Lower lobe of right lung (tissue), 2 donors: Measurements from ENCODE around the gene NSD2. TPM values are rescaled to one million over a fixed set of nuclear protein-coding genes. Genes with fewer than 3 reads are reported as not detected.
"Not testable (repeated sequence)": the region's sequence is repeated elsewhere in the genome, so short reads cannot be mapped to it uniquely, and the experiment has no call there.

ENCODE experiments used
- ATAC-seq, 2 donors: fragments of 200-7000 bp; cut with Tn5 transposase; one replicate each; pipeline ENCODE4 v1.9.1; 2020 to 2022; ENCODE audit warnings: mild to moderate bottlenecking in 2 of 2, moderate library complexity in 2 of 2
- DNase-seq: peaks from one replicate; pipeline ENCODE4 v3.0.0-alpha.2; 2020
- H3K27ac ChIP-seq: fragments of 200-600 bp; one replicate; pipeline ENCODE4 v1.8.0; 2022
- H3K27me3 ChIP-seq: fragments of 200-600 bp; one replicate; pipeline ENCODE4 v1.8.0; 2022; ENCODE audit warnings: low read depth
- H3K36me3 ChIP-seq: fragments of 200-600 bp; one replicate; pipeline ENCODE4 v1.8.0; 2022; ENCODE audit warnings: mild to moderate bottlenecking
- H3K4me1 ChIP-seq: fragments of 200-600 bp; one replicate; pipeline ENCODE4 v1.8.0; 2022
- H3K4me3 ChIP-seq: fragments of 200-600 bp; one replicate; pipeline ENCODE4 v1.8.0; 2022; ENCODE audit warnings: mild to moderate bottlenecking
- H3K9me3 ChIP-seq: fragments of 200-600 bp; one replicate; pipeline ENCODE4 v1.8.0; 2022
- intact Hi-C: fragments of 100-400 bp; cut with DNase I; formaldehyde crosslinking; loops from one replicate; pipeline ENCODE4 v1.11.0; 2022
- total RNA-seq: library from RNA; stranded (reverse); fragmentation: NEBNext Ultra II Directional; extraction: Animal tissue kit (Norgen Biotek cat#: 25700); gene quantifications from one replicate; pipeline ENCODE4 v1.2.1, GENCODE V29; 2021
- TF ChIP-seq, protein P1 (sequence below): fragments of 200-600 bp; IDR thresholded peaks from one replicate; pipeline ENCODE4 v1.8.0; 2022; ENCODE audit warnings: antibody characterized with exemption, mild to moderate bottlenecking
- donor health status: DM: no; HTN: yes; CAD: no; lungs with severe emphysema.

NSD2 gene
- total RNA-seq, 1 donor from 2014 or later: 52.9 TPM

DNA sequence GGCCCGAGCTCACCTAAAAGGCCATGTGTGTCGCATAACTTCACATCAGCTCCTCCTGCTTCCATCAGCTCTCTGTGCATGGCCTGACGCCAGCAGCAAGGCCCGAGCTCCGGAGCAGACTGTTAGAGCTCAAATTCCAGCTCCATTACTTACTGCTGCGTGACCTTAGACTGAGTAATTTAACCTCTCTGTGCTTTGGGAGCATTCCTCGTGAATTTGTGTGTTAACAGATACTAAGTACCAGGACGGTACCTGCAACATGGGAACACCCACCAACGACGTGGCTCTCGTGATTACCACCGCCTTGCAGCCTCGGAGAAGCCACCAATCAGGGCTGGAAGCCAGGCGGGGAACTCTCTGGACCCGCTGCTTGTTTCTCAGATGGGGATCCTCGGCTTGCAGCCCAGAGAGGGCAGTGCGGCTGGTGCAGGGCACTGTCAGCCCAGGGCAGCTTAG, 28.2 kb upstream of the NSD2 start:
- H3K9me3 ChIP-seq: no peaks in the 10 kb centered on the region
- ATAC-seq (no peak), DNase-seq (no peak)
- TF ChIP-seq, protein P1, sequence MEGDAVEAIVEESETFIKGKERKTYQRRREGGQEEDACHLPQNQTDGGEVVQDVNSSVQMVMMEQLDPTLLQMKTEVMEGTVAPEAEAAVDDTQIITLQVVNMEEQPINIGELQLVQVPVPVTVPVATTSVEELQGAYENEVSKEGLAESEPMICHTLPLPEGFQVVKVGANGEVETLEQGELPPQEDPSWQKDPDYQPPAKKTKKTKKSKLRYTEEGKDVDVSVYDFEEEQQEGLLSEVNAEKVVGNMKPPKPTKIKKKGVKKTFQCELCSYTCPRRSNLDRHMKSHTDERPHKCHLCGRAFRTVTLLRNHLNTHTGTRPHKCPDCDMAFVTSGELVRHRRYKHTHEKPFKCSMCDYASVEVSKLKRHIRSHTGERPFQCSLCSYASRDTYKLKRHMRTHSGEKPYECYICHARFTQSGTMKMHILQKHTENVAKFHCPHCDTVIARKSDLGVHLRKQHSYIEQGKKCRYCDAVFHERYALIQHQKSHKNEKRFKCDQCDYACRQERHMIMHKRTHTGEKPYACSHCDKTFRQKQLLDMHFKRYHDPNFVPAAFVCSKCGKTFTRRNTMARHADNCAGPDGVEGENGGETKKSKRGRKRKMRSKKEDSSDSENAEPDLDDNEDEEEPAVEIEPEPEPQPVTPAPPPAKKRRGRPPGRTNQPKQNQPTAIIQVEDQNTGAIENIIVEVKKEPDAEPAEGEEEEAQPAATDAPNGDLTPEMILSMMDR: no peak
- H3K36me3 ChIP-seq: peaks cover 88% of the 10 kb centered on the region
- H3K4me1 ChIP-seq: peaks cover 3% of the 10 kb centered on the region
- H3K27ac ChIP-seq: no peak overlapping the region
- H3K4me3 ChIP-seq: no peak overlapping the region
- intact Hi-C loops: no loop called here
- H3K27me3 ChIP-seq: no peaks in the 10 kb centered on the region

DNA sequence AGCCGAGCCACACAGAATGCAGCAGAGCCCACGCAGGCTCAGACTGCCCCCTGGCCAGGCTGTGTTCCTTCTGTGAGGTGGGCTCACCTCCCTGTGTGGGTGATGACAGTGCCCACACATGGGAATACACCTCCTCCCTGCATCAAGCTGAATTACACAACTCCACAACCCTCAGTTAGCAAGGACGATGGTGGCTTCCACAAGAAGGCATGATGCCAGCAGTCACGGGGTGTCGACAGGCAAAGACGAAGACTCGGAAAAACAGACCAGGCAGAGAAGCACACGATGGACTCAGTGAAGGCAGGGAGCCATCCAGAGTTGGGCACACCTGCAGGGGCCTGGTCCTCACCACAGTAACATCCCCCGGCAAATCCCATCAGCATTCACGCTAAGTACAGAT, 27.3 kb upstream of the NSD2 start:
- TF ChIP-seq, protein P1: no peak
- Histone ChIP-seq H3K36me3 (peaks cover 87% of the 10 kb centered on the region), H3K27ac (no peak overlapping the region), H3K4me3 (no peak overlapping the region), H3K4me1 (peaks cover 3% of the 10 kb centered on the region), H3K27me3 (no peaks in the 10 kb centered on the region), H3K9me3 (no peaks in the 10 kb centered on the region)
- no peak for DNase-seq
- intact Hi-C loops: no loop called here
- ATAC-seq: no peak

DNA sequence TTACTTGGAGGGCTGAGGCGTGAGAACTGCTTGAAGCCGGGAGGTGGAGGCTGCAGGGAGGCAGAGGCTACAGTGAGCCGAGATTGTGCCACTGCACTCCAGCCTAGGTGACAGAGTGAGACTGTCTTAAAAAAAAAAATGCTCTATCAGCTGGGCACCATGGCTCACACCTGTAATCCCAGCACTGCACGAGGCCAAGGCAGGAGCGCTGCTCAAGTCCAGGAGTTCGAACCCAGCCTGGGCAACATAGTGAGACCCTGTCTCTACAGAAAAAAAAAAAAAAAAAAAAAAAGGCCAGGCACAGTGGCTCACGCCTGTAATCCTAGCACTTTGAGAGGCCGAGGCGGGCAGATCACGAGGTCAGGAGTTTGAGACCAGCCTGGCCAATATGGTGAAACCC, 26.6 kb upstream of the NSD2 start:
- H3K4me1 ChIP-seq, H3K27ac ChIP-seq, DNase-seq, H3K9me3 ChIP-seq, ATAC-seq, intact Hi-C loops, H3K4me3 ChIP-seq, H3K27me3 ChIP-seq: not testable (repeated sequence)
- peaks cover 81% of the 10 kb centered on the region for H3K36me3 ChIP-seq

- H3K4me3 ChIP-seq: no peak overlapping the region
- DNase-seq (no peak), ATAC-seq (no peak)
- peaks cover 62% of the 10 kb centered on the region for H3K36me3 ChIP-seq
- TF ChIP-seq, protein P1: no peak
- no peaks in the 10 kb centered on the region for H3K9me3 ChIP-seq
- no peaks in the 10 kb centered on the region for H3K27me3 ChIP-seq
- intact Hi-C loops: no loop called here
- peaks cover 10% of the 10 kb centered on the region for H3K4me1 ChIP-seq
- no peak overlapping the region for H3K27ac ChIP-seq
These were observed 24.6 kb upstream of the NSD2 start for GRCh38 chr4:1846580-1846979.

GRCh38 chr4:1850276-1850675, 20.9 kb upstream of the NSD2 start:
- Histone ChIP-seq H3K4me1 (peaks cover 25% of the 10 kb centered on the region), H3K27me3 (no peaks in the 10 kb centered on the region), H3K9me3 (no peaks in the 10 kb centered on the region), H3K27ac (no peak overlapping the region), H3K4me3 (no peak overlapping the region), H3K36me3 (peaks cover 35% of the 10 kb centered on the region)
- DNase-seq (no peak), ATAC-seq (no peak)
- intact Hi-C loops: no loop called here
- TF ChIP-seq, protein P1: no peak

DNA sequence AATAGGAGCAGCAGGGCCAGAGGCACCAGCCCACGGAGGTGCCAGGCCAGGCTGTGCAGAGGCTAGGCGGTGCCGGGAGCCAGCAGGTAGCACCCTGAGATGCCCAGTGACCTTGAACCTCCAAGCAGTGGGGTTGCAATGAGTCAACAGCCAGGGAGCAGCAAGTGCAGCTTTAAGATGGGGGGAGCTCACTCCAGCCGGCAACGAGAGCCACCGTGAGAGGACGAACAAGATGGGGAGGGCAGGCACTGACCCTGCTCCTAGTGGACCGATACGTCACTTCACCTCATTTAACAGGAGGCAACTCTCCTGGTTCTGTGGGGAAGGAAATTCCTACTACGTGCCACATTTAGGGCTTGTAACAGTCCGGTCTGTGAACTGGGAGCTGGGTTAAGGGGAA, 20.0 kb upstream of the NSD2 start:
- no peak for ATAC-seq
- intact Hi-C loops: no loop called here

More for the DNA sequence above, 20.0 kb upstream of the NSD2 start:
- no peak for DNase-seq
- Histone ChIP-seq H3K9me3 (no peaks in the 10 kb centered on the region), H3K4me1 (peaks cover 26% of the 10 kb centered on the region), H3K27me3 (no peaks in the 10 kb centered on the region), H3K36me3 (peaks cover 28% of the 10 kb centered on the region), H3K4me3 (no peak overlapping the region), H3K27ac (no peak overlapping the region)
- TF ChIP-seq, protein P1: no peak
